Large intestine (tissue), 3 donors: ENCODE data around the gene LRRC25. TPM values are rescaled to one million over a fixed set of nuclear protein-coding genes. Genes with fewer than 3 reads are reported as not detected.
A peak's percentile ranks its signal among the peaks of the same experiment; 100 is the strongest.

Source experiments
- DNase-seq, 2 donors: peaks; one replicate each; pipeline versions ENCODE4 v3.0.0 to v3.0.0-alpha.2; 2013
- H3K27ac ChIP-seq: one replicate; pipeline ENCODE4 v1.5.1; 2013; ENCODE audit warnings: low read length
- H3K27me3 ChIP-seq: 2 replicates; pipeline ENCODE4 v1.6.1; 2013; ENCODE audit warnings: low read length; ENCODE audit not compliant: control insufficient read depth, insufficient read depth
- H3K36me3 ChIP-seq: 2 replicates; pipeline ENCODE4 v1.6.1; 2013; ENCODE audit warnings: low read length; ENCODE audit not compliant: control insufficient read depth, insufficient read depth
- H3K4me1 ChIP-seq: one replicate; pipeline ENCODE4 v1.6.1; 2013; ENCODE audit warnings: low read length; ENCODE audit not compliant: control insufficient read depth, insufficient read depth
- H3K4me3 ChIP-seq: one replicate; pipeline ENCODE4 v1.5.1; 2013; ENCODE audit warnings: low read length
- H3K9me3 ChIP-seq: one replicate; pipeline ENCODE4 v1.6.1; 2013; ENCODE audit warnings: mild to moderate bottlenecking, low read depth, low read length, moderate library complexity; ENCODE audit not compliant: control insufficient read depth
- WGBS: methylation state at CpG from one replicate; pipeline ENCODE4 v1.1.5; 2013; ENCODE audit warnings: low lambda C conversion rate; ENCODE audit not compliant: insufficient coverage; 5-methylcytosine and 5-hydroxymethylcytosine counted together
- polyA plus RNA-seq: library from polyadenylated mRNA; unstranded; fragments of 120-200 nt; gene quantifications from one replicate; pipeline ENCODE4 v1.2.1, GENCODE V29; 2013

LRRC25 gene
- polyA plus RNA-seq, 1 donor: 3.1 TPM

DNA sequence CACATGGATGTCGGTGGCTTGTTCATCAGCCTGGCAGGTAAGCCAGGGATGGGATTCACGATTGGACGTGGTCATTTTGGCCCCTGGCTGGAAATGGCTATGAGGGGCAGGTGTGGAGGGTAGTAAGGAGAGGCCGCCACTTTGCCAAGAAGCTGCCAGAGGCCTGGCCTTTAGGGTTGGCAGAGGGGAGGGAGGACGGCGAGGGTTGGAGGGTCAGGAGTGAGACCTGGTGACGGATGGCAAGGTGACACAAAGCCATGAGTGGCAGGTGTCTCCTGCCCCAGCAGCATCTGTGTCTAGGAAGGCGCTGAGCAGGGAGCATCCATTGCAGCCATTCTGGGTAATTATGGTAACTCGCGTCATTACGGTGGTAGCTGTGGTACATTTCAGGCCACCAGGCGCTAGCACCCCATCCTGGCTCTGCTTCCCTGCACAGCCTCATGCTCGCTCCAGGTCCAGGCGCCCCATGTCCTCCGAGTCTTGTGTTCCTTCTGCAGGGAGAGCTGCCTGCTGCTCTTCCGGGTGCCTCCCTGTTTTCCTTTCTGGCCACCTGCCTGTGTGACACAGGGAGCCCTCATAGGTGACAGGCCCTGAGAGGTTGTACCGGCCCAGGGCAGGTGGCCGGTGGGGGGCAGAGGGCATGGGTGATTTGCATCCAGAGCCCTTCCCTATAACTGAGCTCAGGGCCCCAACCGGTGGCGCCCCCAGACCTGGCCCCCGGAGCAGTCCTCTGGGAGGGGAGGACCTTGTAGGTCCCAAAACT lies 26.0 kb upstream of the LRRC25 start:
- H3K27me3 ChIP-seq: no peaks in the 10 kb centered on the region
- no peak overlapping the region for H3K4me3 ChIP-seq
- WGBS: 100% methylated on average over 1 of the region's 21 CpGs
- H3K27ac ChIP-seq: no peak overlapping the region
- no peaks in the 10 kb centered on the region for H3K9me3 ChIP-seq
- DNase-seq: no peak
- H3K4me1 ChIP-seq: peaks cover 41% of the 10 kb centered on the region
- peaks cover 11% of the 10 kb centered on the region for H3K36me3 ChIP-seq

DNA sequence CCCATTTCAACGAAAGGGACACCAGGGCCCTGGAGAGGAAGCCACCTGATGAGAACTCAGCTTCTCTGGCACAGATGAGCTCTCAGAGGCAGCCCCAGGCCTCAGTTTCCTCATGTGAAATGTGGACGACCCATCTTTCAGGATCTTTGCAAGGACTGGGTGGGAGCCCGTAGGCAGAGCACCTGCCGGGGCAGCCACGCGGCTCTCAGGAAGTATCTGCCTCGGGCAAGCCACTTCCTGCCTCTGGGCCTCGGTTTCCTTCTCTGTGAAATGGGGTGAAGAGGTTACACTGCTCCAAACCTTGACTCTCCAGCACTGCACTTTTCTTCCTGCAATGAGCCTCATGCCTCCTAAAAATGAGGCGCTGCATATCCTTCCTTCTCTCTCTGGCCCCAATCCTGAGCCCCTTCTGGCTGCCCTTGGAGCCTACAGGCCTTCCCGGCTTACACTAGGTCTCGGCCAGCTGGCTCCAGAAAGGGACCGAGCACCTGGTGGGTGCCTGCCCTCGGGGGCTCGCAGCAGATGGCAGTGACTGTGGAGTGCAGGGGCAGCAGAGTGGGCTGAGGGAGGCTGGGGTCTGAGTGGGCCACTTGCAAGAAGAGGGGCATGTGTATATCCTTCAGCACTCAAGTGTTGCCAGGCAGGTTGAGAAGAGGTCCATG lies 25.2 kb upstream of the LRRC25 start:
- WGBS: no CpG with 5 or more reads among the region's 14 CpGs
- H3K4me3 ChIP-seq: no peak overlapping the region
- H3K4me1 ChIP-seq: peaks cover 49% of the 10 kb centered on the region
- DNase-seq: no peak
- no peaks in the 10 kb centered on the region for H3K9me3 ChIP-seq
- H3K27ac ChIP-seq: no peak overlapping the region
- H3K27me3 ChIP-seq: no peaks in the 10 kb centered on the region
- H3K36me3 ChIP-seq: peaks cover 8% of the 10 kb centered on the region

DNA sequence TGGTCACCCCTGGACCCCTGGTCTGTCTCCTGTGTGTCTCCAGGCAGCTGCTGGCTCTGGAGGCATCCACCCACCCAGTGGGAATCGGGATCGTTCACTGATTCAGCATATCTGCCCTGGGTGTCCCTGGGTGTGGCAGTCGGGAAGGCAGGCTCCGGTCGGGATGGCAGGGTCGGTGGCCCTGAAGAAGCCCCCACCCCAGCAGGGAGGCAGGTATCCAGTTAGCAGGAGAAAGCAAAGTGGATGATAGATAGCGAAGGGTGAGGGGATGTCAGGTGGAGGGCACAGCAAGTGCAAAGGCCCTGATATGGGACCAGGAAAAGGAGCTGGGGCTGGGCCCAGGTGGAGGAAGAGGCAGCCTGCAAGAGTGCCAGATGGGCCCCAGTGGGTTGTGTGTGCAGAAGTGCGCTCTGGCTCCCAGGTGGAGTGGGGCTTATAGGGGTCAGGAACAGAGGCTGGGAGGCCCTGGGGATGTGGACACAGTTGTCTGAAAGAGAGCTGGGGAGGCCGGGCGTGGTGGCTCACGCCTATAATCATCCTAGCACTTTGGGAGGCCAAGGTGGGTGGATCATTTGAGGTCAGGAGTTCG lies 24.0 kb upstream of the LRRC25 start:
- DNase-seq: no peak
- Histone ChIP-seq H3K36me3 (peaks cover 3% of the 10 kb centered on the region), H3K4me3 (peak overlapping the region; percentile 77), H3K9me3 (no peaks in the 10 kb centered on the region), H3K4me1 (peaks cover 57% of the 10 kb centered on the region), H3K27me3 (no peaks in the 10 kb centered on the region), H3K27ac (peak overlapping the region; percentile 95)
- no CpG with 5 or more reads among the region's 12 CpGs for WGBS

DNA sequence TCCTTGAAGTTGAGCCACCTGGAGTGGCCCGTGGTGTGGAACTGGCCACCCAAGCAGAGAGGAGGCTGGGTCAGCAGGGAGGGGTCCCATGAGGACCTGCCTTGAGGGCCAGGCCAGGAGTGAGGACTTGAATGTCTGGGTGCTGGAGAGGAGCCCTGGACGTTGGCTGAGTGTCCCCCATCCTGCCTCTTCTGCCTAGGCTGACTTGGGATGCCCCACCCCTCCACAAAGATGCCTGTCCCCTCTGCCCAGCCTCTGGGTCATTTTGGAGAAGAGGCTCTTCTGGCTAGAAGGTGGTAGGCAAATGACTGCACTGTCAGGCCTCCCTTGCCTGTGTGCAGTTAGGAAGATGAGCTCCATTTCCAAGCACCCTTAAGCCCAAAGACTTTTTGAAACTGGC lies 23.5 kb upstream of the LRRC25 start:
- Histone ChIP-seq H3K27me3 (no peaks in the 10 kb centered on the region), H3K4me3 (peak overlapping the region; percentile 77), H3K4me1 (peaks cover 61% of the 10 kb centered on the region), H3K36me3 (peaks cover 3% of the 10 kb centered on the region), H3K9me3 (no peaks in the 10 kb centered on the region), H3K27ac (peak overlapping the region; percentile 95)
- no CpG with 5 or more reads among the region's 2 CpGs for WGBS
- DNase-seq: no peak

DNA sequence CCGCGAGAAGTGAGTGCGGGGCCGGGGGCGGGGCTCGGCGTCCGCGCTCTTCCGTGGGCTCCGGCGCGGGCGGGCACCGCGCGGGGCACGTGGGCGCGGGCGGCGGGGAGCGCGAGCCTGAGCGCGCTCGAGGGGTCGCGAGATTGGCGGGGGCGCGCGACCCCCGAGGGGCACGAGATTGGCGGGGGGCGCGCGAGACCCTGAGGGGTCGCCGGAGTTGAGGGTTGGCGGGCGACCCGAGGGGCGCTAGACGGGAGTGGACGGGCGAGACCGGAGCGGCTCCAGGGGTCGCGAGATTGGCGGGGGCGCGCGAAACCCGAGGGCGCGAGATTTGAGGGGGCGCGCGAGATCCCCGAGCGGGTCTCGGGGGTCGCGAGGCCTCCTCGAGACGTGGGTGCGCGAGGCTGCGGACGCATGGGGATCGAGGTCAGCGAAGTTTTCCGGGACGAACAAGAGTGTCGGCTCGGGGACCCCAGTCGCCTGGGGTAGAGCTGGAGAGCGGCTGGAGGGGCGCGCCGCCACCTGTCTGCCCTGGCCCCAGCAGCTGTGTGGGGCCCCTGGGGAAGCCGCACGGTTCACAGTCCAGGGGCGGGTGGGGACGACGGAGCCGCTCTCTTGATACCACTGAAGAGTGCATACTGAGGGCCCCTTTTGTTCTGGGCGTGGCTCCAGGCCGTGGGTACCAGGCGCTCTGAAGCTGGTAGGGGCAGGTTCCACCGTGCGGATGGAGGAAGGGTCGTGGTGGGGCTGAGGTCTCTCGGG lies 22.5 kb upstream of the LRRC25 start:
- Histone ChIP-seq H3K27me3 (no peaks in the 10 kb centered on the region), H3K27ac (peak overlapping the region; percentile 95), H3K4me1 (peaks cover 71% of the 10 kb centered on the region), H3K9me3 (no peaks in the 10 kb centered on the region), H3K36me3 (peaks cover 3% of the 10 kb centered on the region), H3K4me3 (peak overlapping the region; percentile 77)
- no CpG with 5 or more reads among the region's 97 CpGs for WGBS
- DNase-seq: peak; percentile 89 to 95

DNA sequence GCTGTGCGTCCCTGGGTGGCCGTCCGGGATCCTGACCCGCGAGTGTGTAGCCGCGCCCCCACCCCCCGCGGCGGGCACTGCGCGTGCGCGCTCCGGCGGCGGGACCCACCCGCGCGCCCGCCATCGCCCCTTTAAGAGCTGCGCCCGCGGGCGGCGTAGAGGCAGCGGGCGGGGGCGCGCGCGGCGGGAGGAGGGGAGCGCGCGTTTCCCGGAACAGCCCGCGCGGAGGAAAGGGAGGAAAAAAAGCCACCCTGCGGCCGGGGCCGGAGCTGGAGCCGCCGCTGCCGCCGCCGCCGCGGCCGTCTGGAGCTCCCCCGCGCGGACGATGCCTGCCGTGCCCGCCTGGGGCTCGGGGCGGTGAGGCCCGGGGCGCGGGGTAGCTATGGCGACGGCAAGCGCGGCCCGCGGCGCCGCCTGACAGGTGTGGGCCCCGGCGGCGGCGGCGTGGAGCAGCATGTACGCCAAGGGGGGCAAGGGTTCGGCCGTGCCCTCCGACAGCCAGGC lies 21.8 kb upstream of the LRRC25 start, which contains the start of gene SSBP4:
SSBP4 (plus strand) TSS at position 204 of the 504 bp plus-strand sequence; CDS start at position 455, 251 bp downstream.
- Histone ChIP-seq H3K4me3 (peak within 1 kb of the TSS; percentile 77), H3K27me3 (no peaks in the 10 kb centered on the region), H3K36me3 (peaks cover 3% of the 10 kb centered on the region), H3K4me1 (peaks cover 77% of the 10 kb centered on the region), H3K27ac (peak within 1 kb of the TSS; percentile 95), H3K9me3 (no peaks in the 10 kb centered on the region)
- DNase-seq: peak in 1 of 2 donors; percentile 91
- WGBS: no CpG with 5 or more reads among the region's 80 CpGs

DNA sequence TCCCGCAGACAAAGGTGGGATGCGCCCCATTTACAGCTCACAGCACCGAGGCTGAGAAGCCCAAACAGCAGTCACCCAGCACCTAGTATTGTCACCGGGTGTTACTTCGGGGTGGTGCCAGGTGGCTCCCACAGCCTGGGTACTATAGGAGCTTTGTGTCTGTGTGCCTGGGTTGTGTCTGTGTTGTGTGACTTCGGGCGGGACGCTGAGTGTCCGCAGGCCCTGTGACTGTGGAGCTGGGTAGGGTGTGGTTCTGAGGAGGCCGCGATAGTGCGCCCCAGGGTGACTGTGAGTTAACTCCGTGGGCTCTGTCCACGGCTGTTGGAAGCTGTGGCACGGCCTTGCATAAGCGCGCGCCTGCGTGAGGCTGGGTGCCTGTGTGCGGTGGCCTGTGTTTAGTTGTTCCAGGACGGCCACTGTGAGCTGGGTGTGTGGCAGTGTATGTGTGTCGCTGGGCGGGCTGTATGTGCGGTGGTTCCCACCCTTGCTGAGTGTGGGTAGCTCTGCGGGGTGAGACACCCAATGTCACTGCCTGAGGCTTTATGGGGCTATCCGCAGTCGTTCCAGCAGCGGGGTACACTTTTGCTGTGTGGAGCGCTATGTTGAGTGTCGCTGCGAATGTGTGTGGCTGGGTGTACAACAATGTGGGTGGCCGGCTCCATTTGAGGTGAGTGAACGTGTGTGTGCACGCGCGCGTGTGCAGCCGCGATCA lies 21.2 kb upstream of the LRRC25 start:
- Histone ChIP-seq H3K9me3 (no peaks in the 10 kb centered on the region), H3K27ac (peak overlapping the region; percentile 72), H3K4me3 (peak overlapping the region; percentile 54), H3K36me3 (peaks cover 3% of the 10 kb centered on the region), H3K4me1 (peaks cover 74% of the 10 kb centered on the region), H3K27me3 (no peaks in the 10 kb centered on the region)
- no CpG with 5 or more reads among the region's 39 CpGs for WGBS
- DNase-seq: no peak

DNA sequence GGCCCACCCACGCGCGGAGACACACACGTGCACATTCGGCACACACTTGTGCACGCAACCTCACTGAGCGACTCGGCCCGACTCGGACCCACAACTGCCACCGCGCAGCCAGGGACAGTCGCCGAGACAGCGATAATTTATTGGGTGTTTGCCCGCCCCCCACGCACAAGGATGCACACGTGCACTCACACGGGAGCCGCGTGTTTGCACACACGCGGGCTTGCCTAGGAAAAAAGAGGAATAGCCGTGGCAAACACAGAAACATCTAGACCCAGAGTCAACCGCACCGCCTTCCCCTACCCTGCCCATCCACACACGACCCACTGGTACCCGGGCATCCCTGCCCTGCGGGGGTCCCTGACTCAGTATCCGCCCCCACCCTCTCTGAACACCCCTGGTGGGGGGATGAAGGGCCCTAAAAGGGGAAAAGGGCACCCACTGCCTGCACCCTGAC lies 20.6 kb upstream of the LRRC25 start:
- WGBS: no CpG with 5 or more reads among the region's 30 CpGs
- Histone ChIP-seq H3K27me3 (no peaks in the 10 kb centered on the region), H3K4me1 (peaks cover 68% of the 10 kb centered on the region), H3K27ac (peak overlapping the region; percentile 72), H3K4me3 (peak overlapping the region; percentile 54), H3K9me3 (no peaks in the 10 kb centered on the region), H3K36me3 (peaks cover 3% of the 10 kb centered on the region)
- peak in 1 of 2 donors; percentile 42 for DNase-seq

DNA sequence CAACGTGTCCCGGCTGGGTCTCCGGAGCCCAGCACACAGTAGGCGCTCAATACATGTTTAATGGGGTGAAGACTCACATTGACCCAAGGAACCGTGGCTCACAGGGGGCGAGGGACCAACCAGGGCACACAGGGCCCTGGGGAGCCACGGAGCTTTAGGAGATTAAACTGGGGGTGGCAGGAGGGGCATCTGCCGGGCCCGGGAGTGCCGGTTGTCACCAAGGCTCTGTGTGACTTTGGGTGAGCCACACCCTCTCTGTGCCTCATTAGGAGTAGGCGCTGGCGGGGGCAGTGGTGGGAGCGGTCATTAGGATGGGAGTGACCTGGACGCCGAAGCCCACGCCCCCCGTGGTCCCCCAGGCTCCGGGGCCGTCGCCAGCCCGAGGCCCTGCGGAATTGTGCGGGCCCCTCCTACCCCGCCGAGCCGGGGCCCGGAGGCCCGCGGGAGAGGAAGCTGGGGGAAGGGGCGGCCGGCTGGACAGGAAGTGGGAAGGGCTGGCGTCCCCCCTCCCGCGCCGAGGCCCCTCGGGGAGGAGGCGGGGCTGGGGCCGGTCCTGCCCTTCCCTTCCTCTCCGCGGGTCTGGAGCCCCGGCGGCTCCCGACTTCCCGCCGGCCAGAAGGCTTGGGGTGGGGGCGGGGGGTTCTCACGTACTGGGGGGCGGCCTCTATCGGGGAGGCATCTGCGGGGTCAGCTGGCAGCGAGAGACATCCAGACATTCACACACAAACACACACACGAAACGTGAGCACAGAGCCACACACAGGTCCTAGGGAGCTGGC lies 20.0 kb upstream of the LRRC25 start:
- peak; percentile 76 to 83 for DNase-seq
- H3K4me3 ChIP-seq: peak overlapping the region; percentile 54
- H3K9me3 ChIP-seq: no peaks in the 10 kb centered on the region
- peaks cover under 1% of the 10 kb centered on the region for H3K36me3 ChIP-seq
- peaks cover 62% of the 10 kb centered on the region for H3K4me1 ChIP-seq
- H3K27me3 ChIP-seq: no peaks in the 10 kb centered on the region
- no CpG with 5 or more reads among the region's 53 CpGs for WGBS
- H3K27ac ChIP-seq: peak overlapping the region; percentile 93
